GM23248 (cell line): ENCODE results near the gene TOMM7. TPM values are rescaled to one million over a fixed set of nuclear protein-coding genes. Genes with fewer than 3 reads are reported as not detected.
A peak's percentile ranks its signal among the peaks of the same experiment; 100 is the strongest.

Experiments
- DNase-seq: peaks from one replicate; pipeline ENCODE4 v3.0.0-alpha.2; 2015
- H2AFZ ChIP-seq: fragments of 200-600 bp; sonication (generic); 2 replicates; pipeline ENCODE4 v1.6.1; 2016; ENCODE audit warnings: antibody characterized with exemption
- H3F3A ChIP-seq: fragments of 200-600 bp; sonication (generic); 2 replicates; pipeline ENCODE4 v1.6.1; 2016; ENCODE audit warnings: mild to moderate bottlenecking, antibody characterized with exemption, mixed run types; ENCODE audit not compliant: insufficient read depth
- H3K27ac ChIP-seq: fragments of 200-600 bp; sonication (generic); 2 replicates; pipeline ENCODE4 v1.5.1; 2016; ENCODE audit warnings: mild to moderate bottlenecking
- H3K27me3 ChIP-seq: fragments of 200-600 bp; sonication (generic); replicated peaks from 2 replicates; pipeline ENCODE4 v1.6.1; 2016; ENCODE audit warnings: mild to moderate bottlenecking; ENCODE audit not compliant: insufficient read depth
- H3K36me3 ChIP-seq: fragments of 200-600 bp; sonication (generic); 2 replicates; pipeline ENCODE4 v1.6.1; 2016; ENCODE audit warnings: low read depth, mild to moderate bottlenecking
- H3K4me1 ChIP-seq: fragments of 200-600 bp; sonication (generic); 2 replicates; pipeline ENCODE4 v1.6.1; 2016; ENCODE audit warnings: mild to moderate bottlenecking; ENCODE audit not compliant: insufficient read depth
- H3K4me2 ChIP-seq: fragments of 200-600 bp; sonication (generic); one replicate; pipeline ENCODE4 v1.6.1; 2016; ENCODE audit warnings: mild to moderate bottlenecking; ENCODE audit not compliant: unreplicated experiment
- H3K4me3 ChIP-seq: fragments of 200-600 bp; sonication (generic); 2 replicates; pipeline ENCODE4 v1.5.1; 2016; ENCODE audit warnings: mild to moderate bottlenecking
- H3K79me2 ChIP-seq: fragments of 200-600 bp; sonication (generic); 2 replicates; pipeline ENCODE4 v1.6.1; 2016; ENCODE audit warnings: mild to moderate bottlenecking; ENCODE audit not compliant: insufficient read depth
- H3K9ac ChIP-seq: fragments of 200-600 bp; sonication (generic); 2 replicates; pipeline ENCODE4 v1.6.1; 2016; ENCODE audit warnings: mild to moderate bottlenecking
- H3K9me2 ChIP-seq: fragments of 200-600 bp; sonication (generic); 2 replicates; pipeline ENCODE4 v1.6.1; 2016; ENCODE audit warnings: mixed run types, mild to moderate bottlenecking, moderate library complexity; ENCODE audit not compliant: insufficient read depth
- H3K9me3 ChIP-seq: fragments of 200-600 bp; sonication (generic); one replicate; pipeline ENCODE4 v1.6.1; 2017; ENCODE audit warnings: low read depth
- H4K20me1 ChIP-seq: fragments of 200-600 bp; sonication (generic); 2 replicates; pipeline ENCODE4 v1.6.0; 2016; ENCODE audit not compliant: insufficient read depth
- EZH2 ChIP-seq: fragments of 200-600 bp; sonication (generic); IDR thresholded peaks from 2 replicates; pipeline ENCODE4 v1.6.1; 2018; ENCODE audit warnings: antibody characterized with exemption, mild to moderate bottlenecking; ENCODE audit not compliant: insufficient read depth, poor library complexity, severe bottlenecking
- EZH2phosphoT487 ChIP-seq: fragments of 200-600 bp; sonication (generic); IDR thresholded peaks from 2 replicates; pipeline ENCODE4 v1.6.1; 2018; ENCODE audit warnings: antibody characterized with exemption, moderate library complexity, mild to moderate bottlenecking, low read depth; ENCODE audit not compliant: insufficient read depth
- WGBS, 2 experiments: methylation state at CpG; one replicate each; pipeline ENCODE4 v1.1.6; 2015 to 2017; ENCODE audit warnings: low lambda C conversion rate in 2 of 2, low coverage in 1 of 2; ENCODE audit errors: missing lambda C conversion rate in 2 of 2; 5-methylcytosine and 5-hydroxymethylcytosine counted together
- in situ Hi-C: fragments of 300-500 bp; cut with MboI; formaldehyde crosslinking; loops from 2 replicates; pipeline ENCODE4 v1.15.0; 2020
- polyA plus RNA-seq: library from polyadenylated mRNA; unstranded; fragments of >200 nt; fragmentation: Nextera tagmentation; extraction: Ambion mirVana; gene quantifications from 2 replicates; pipeline ENCODE4 v1.2.1, GENCODE V29; 2016
- total RNA-seq: library from RNA; depleted of rRNA; stranded (reverse); fragments of >200 nt; shearing (Covaris generic); gene quantifications from 2 replicates; pipeline ENCODE4 v1.2.3, GENCODE V29; 2014

Gene TOMM7
- total and polyA plus RNA-seq, 2 experiments from 2014 or later: 132 to 408 TPM

DNA sequence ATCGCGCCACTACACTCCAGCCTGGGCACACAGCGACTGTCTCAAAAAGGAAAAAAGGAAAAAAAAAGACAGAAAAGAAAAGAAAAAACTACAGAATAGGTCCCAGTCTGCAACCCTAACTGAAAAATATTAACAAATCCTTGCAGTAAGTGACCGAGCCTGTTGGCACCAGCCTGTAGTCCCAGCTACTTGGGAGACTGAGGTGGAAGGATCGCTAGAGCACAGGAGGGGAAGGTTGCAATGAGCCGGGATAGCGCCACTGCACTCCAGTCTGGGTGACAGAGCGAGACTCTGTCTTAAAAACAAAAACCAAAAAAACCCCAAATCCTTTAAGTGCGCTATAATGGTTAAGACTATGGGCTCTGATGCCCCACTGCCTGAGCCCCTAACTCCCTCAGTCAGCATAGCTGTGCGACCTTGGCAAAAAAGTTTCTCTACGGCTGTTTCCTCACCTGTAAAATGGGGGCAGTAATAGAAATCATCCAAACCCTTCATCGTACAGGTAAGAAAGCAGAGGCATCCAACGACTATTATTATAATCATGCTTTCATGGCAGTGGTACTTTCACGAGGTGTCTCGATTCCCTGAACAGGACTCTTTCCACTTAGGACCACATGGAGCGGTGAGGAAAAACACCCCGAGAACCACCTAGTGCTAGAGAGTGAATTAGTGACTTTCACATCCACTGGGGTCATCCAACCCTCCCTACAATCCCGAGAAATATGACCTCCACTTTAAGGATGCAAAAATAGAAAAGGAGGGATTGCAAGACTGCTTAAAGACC is 755 bp downstream of the TOMM7 start:
- H3K4me1 ChIP-seq: peaks cover 20% of the 10 kb centered on the region
- H3K9me2 ChIP-seq: no peaks in the 10 kb centered on the region
- peak overlapping the region; percentile 69 for H3K27ac ChIP-seq
- H2AFZ ChIP-seq: peak overlapping the region; percentile 95
- no peaks in the 10 kb centered on the region for H4K20me1 ChIP-seq
- 11 to 14% methylated on average over 18 of the region's 18 CpGs for WGBS, 2 experiments
- in situ Hi-C loops: no loop called here
- TF ChIP-seq EZH2: no peak
- H3K27me3 ChIP-seq: no peaks in the 10 kb centered on the region
- H3K9me3 ChIP-seq: no peaks in the 10 kb centered on the region
- DNase-seq: peak; percentile 44
- H3K9ac ChIP-seq: peak overlapping the region; percentile 95
- H3K36me3 ChIP-seq: 0 out of 2 replicates have a peak, but pooled peaks cover 10% of the 10 kb centered on the region
- H3K79me2 ChIP-seq: peaks cover 51% of the 10 kb centered on the region
- H3F3A ChIP-seq: peaks cover 23% of the 10 kb centered on the region; the same call in 1 of the 2 replicates
- H3K4me3 ChIP-seq: peak overlapping the region; percentile 87
- peak overlapping the region; percentile 97 for H3K4me2 ChIP-seq

DNA sequence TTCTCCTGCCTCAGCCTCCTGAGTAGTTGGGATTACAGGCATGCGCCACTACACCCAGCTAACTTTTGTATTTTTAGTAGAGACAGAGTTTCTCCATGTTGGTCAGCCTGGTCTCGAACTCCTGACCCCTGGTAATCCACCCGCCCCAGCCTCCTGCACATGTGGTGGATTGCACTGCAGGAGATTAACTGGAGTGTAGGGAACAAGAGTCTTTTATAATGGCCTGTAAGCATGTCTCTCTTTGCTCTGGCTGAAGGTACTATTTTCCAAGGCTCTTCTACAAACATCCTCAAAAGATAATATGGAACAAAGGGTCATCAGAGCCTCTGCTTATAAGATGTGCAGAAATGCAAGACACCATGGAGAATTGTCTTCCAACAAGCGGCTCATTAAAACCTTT is 3.2 kb downstream of the TOMM7 start:
- no peak for DNase-seq
- H3F3A ChIP-seq: peaks cover 45% of the 10 kb centered on the region
- H3K36me3 ChIP-seq: peaks cover 22% of the 10 kb centered on the region; the same call in 1 of the 2 replicates
- H3K9me2 ChIP-seq: no peaks in the 10 kb centered on the region
- H2AFZ ChIP-seq: no peak overlapping the region
- 97 to 98% methylated on average over 4 of the region's 4 CpGs for WGBS, 2 experiments
- in situ Hi-C loops: no loop called here
- peak overlapping the region; percentile 97 for H3K4me2 ChIP-seq
- no peak overlapping the region for H3K27ac ChIP-seq
- H3K4me3 ChIP-seq: no peak overlapping the region
- no peaks in the 10 kb centered on the region for H3K9me3 ChIP-seq
- peaks cover 62% of the 10 kb centered on the region for H3K79me2 ChIP-seq
- H4K20me1 ChIP-seq: no peaks in the 10 kb centered on the region
- no peak for TF ChIP-seq EZH2phosphoT487
- no peak for TF ChIP-seq EZH2
- H3K4me1 ChIP-seq: peaks cover 20% of the 10 kb centered on the region
- H3K9ac ChIP-seq: no peak overlapping the region
- H3K27me3 ChIP-seq: no peaks in the 10 kb centered on the region

DNA sequence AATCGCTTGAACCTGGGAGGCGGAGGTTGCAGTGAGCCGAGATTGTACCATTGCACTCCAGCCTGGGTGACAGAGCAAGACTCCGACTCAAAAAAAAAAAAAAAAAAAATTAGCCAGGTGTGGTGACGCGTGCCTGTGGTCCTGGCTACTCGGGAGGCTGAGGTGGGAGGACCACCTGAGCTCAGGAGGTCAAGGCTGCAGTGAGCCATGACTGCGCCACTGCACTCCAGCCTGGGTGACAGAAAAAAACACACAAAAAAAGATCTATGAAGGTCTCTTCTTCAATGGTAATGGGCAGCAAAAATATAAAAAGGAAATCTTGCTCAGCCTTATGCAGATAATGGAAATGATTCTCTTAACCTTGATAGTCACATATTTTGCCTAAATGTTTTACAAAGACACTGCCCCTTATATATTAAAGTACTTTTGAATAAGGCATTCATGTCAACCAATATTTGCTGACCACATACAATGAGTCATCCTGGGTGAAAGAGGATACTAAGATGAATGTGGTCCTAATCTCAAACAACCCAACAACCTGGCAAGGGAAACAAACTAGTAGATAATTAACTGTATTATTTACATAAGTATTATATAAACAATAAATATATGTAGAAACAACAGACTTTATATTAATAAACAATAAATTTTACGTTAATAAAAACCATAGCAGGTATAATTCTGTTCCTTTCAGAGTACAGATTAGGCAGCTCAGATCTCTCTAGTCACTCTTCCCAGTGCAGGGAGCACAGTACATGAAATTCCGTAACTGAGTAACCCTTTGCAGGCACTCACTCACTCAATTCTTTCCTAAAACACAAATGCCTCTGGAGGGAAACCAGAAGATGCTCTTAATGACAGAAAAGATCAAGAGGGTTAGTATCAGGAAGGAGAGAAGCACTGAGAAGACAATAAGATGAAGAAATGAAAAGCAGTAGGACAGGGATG is 8.1 kb downstream of the TOMM7 start:
- H3K9me2 ChIP-seq: no peaks in the 10 kb centered on the region
- no peak for TF ChIP-seq EZH2
- TF ChIP-seq EZH2phosphoT487: no peak
- no peak overlapping the region for H3K9ac ChIP-seq
- H3K9me3 ChIP-seq: no peaks in the 10 kb centered on the region
- no peaks in the 10 kb centered on the region for H3K4me1 ChIP-seq
- H3K36me3 ChIP-seq: peaks cover 43% of the 10 kb centered on the region
- 83 to 86% methylated on average over 10 of the region's 10 CpGs for WGBS, 2 experiments
- no peak overlapping the region for H3K4me2 ChIP-seq
- H2AFZ ChIP-seq: no peak overlapping the region
- H3K79me2 ChIP-seq: peaks cover 42% of the 10 kb centered on the region
- H3K4me3 ChIP-seq: no peak overlapping the region
- in situ Hi-C loops: no loop called here
- no peaks in the 10 kb centered on the region for H3K27me3 ChIP-seq
- no peaks in the 10 kb centered on the region for H4K20me1 ChIP-seq
- H3K27ac ChIP-seq: no peak overlapping the region
- peak; percentile 67 for DNase-seq
- H3F3A ChIP-seq: peaks cover 40% of the 10 kb centered on the region

DNA sequence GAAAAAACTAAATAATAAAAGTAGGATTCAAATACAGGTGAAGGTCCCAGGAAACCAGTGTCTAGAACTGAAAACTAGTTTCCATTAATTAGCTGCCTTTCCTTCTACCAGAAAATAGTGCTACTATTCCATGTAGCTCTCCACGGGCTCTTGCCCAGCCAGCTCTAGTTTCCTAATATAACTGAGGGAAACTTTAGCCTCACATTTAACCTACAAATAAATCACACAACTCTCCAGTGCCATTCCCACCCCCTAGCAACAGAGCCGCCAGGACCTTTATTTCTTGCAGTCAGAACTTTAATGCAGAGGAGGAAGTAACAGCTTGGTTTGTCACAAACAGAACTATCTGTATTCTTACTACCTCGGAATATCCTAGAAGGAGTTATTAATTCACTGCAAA is 10.3 kb downstream of the TOMM7 start:
- H3K27ac ChIP-seq: no peak overlapping the region
- TF ChIP-seq EZH2phosphoT487 (no peak), EZH2 (no peak)
- peaks cover 38% of the 10 kb centered on the region for H3K36me3 ChIP-seq
- H3K27me3 ChIP-seq: no peaks in the 10 kb centered on the region
- H3K4me2 ChIP-seq: no peak overlapping the region
- H3K9ac ChIP-seq: no peak overlapping the region
- no peaks in the 10 kb centered on the region for H3K9me3 ChIP-seq
- peaks cover 31% of the 10 kb centered on the region for H3F3A ChIP-seq
- H2AFZ ChIP-seq: no peak overlapping the region
- in situ Hi-C loops: no loop called here
- H3K79me2 ChIP-seq: peaks cover 23% of the 10 kb centered on the region
- no peaks in the 10 kb centered on the region for H4K20me1 ChIP-seq
- 70 to 72% methylated on average over 3 of the region's 3 CpGs for WGBS, 2 experiments
- H3K4me1 ChIP-seq: no peaks in the 10 kb centered on the region
- DNase-seq: no peak
- H3K4me3 ChIP-seq: no peak overlapping the region
- no peaks in the 10 kb centered on the region for H3K9me2 ChIP-seq
